22Rv1 (cell line): ENCODE results near the gene ANK2.

Experiments used
- ZFX ChIP-seq: fragments of 450-650 bp; IDR thresholded peaks from 2 replicates; pipeline ENCODE4 v1.6.1; 2017; ENCODE audit warnings: antibody characterized with exemption, borderline replicate concordance
- TF ChIP-seq, protein P1 (sequence below): fragments of 450-650 bp; IDR thresholded peaks from 2 replicates; pipeline ENCODE4 v1.5.1; 2017; ENCODE audit warnings: mild to moderate bottlenecking

DNA sequence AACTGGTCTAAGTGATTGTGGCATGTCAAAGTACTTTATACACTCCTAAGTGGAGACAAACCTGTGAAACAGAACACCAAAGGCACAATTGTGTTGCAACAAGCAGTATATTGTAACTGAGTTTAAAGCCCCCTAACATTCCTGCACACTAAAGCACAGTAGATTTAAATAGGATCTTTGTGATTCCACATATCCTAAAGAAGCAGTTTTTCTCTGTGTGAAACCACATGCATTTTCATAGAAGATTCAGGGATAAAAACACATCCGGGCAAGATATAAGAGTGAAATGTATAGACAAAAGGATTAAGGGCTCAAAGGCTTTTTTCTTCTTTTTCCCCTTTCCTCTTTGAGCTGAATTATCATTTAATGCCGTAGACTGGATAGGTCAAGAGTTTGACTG, 82.2 kb downstream of the ANK2 start:
- TF ChIP-seq, protein P1, sequence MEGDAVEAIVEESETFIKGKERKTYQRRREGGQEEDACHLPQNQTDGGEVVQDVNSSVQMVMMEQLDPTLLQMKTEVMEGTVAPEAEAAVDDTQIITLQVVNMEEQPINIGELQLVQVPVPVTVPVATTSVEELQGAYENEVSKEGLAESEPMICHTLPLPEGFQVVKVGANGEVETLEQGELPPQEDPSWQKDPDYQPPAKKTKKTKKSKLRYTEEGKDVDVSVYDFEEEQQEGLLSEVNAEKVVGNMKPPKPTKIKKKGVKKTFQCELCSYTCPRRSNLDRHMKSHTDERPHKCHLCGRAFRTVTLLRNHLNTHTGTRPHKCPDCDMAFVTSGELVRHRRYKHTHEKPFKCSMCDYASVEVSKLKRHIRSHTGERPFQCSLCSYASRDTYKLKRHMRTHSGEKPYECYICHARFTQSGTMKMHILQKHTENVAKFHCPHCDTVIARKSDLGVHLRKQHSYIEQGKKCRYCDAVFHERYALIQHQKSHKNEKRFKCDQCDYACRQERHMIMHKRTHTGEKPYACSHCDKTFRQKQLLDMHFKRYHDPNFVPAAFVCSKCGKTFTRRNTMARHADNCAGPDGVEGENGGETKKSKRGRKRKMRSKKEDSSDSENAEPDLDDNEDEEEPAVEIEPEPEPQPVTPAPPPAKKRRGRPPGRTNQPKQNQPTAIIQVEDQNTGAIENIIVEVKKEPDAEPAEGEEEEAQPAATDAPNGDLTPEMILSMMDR, result no peak
- TF ChIP-seq ZFX, result no peak
